Activated naive CD8-positive, alpha-beta T cell (primary cell): ENCODE data around the gene BOK.
A peak's percentile ranks its signal among the peaks of the same experiment; 100 is the strongest.

Experiments
- H3K27ac Mint-ChIP-seq: one replicate; pipeline ENCODE4 v1.8.0; 2021; ENCODE audit warnings: mixed read lengths
- H3K27me3 Mint-ChIP-seq: one replicate; pipeline ENCODE4 v1.8.0; 2021; ENCODE audit warnings: mixed read lengths
- H3K36me3 Mint-ChIP-seq: one replicate; pipeline ENCODE4 v1.8.0; 2021; ENCODE audit warnings: mixed read lengths
- H3K4me1 Mint-ChIP-seq: one replicate; pipeline ENCODE4 v1.8.0; 2021; ENCODE audit warnings: low read depth, mixed read lengths
- H3K4me3 Mint-ChIP-seq: one replicate; pipeline ENCODE4 v1.8.0; 2021; ENCODE audit warnings: mild to moderate bottlenecking, mixed read lengths
- H3K9me3 Mint-ChIP-seq: one replicate; pipeline ENCODE4 v1.8.0; 2021; ENCODE audit warnings: low read depth, mixed read lengths

BOK gene

DNA sequence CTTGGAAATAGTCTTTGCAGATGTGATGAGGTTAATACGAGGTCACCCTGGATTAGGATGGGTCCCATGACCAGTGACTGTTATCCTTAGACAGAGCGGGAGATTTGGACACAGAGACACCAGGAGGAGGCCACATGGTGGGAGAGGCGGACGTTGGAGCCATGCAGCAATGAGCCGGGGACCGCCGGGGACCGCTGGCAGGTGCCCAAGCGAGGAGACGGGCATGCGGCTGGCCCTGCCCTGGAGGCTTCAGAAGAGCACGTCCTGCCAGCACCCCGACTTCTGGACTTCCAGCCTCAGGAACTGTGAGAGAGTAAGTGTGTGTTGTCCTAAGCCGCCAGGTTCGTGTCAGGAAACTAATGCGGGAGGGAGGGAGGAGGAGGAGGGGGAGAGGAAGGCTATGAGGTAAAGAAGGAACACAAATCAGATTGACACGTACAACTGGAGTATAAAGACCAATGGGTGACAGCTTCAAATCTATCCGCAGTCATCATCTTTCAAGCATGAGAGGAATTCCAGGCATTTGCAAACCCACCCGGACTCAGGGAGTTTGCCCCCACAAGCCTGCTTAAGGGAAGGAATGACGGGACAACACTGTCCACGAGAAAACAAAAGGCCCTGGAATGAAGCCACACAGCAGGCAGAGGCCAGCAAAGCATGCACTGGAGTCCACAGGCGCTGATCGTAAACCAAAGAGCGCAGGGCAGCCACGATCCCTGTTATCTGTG is 11.6 kb upstream of the BOK start:
- H3K36me3 Mint-ChIP-seq = no peaks in the 10 kb centered on the region
- peaks cover 7% of the 10 kb centered on the region for H3K27me3 Mint-ChIP-seq
- no peaks in the 10 kb centered on the region for H3K4me1 Mint-ChIP-seq
- no peak overlapping the region for H3K27ac Mint-ChIP-seq
- no peaks in the 10 kb centered on the region for H3K9me3 Mint-ChIP-seq
- H3K4me3 Mint-ChIP-seq = no peak overlapping the region

DNA sequence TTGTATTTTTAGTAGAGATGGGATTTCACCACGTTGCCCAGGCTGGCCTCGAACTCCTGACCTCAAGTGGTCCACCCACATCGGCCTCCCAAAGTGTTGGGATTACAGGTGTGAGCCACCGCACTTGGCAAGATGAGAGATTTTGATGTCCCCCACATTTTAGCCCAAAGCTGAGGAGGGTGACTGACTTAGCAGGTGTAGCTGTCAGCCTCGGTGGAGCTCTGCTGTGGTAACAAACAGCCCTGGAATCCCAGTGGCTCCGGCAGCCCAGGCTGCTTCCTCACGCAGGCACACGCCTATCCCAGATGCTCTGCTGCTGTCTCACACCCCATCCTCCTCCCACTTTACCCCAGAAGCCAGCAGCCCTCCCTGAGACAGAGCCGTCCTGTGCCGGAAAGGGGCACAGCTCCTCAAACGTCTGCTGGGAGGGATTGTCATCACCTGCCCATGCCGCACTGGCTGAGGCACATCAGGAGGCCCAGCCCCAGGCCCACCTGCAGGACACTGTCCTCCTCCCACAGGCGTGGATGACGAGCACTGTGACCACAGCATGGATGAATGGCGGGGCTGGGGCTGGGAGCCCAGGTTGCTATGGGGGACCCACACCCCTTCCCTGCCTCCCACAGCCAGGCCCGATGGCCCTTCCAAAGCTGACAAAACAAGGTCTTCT is 10.6 kb upstream of the BOK start:
- no peaks in the 10 kb centered on the region for H3K36me3 Mint-ChIP-seq
- H3K27me3 Mint-ChIP-seq = peaks cover 9% of the 10 kb centered on the region

DNA sequence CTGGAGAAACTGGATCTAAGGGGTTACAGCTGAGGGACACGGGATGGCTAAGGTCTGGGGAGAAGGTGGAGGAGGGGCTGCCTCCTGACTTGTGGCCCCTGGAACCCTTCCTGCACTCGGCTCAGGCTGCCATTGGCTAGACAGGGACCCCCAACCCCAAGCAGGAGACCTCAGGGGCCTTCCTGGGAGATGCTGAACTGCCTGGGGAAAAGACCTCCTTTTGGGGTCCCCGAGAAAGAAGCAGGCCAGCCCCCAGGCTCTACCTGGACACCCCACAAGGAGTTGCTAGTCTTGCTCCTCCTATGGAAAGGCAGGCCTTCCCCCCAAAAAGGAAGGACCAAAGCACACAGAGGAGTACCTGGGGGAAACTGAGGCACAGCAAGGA is 10.1 kb upstream of the BOK start:
- Mint-ChIP-seq H3K27me3 (peaks cover 9% of the 10 kb centered on the region), H3K9me3 (no peaks in the 10 kb centered on the region), H3K4me1 (no peaks in the 10 kb centered on the region), H3K27ac (no peak overlapping the region), H3K36me3 (no peaks in the 10 kb centered on the region), H3K4me3 (no peak overlapping the region)

More for the DNA sequence above, 10.6 kb upstream of the BOK start:
- Mint-ChIP-seq H3K27ac (no peak overlapping the region), H3K9me3 (no peaks in the 10 kb centered on the region), H3K4me3 (no peak overlapping the region), H3K4me1 (no peaks in the 10 kb centered on the region)

DNA sequence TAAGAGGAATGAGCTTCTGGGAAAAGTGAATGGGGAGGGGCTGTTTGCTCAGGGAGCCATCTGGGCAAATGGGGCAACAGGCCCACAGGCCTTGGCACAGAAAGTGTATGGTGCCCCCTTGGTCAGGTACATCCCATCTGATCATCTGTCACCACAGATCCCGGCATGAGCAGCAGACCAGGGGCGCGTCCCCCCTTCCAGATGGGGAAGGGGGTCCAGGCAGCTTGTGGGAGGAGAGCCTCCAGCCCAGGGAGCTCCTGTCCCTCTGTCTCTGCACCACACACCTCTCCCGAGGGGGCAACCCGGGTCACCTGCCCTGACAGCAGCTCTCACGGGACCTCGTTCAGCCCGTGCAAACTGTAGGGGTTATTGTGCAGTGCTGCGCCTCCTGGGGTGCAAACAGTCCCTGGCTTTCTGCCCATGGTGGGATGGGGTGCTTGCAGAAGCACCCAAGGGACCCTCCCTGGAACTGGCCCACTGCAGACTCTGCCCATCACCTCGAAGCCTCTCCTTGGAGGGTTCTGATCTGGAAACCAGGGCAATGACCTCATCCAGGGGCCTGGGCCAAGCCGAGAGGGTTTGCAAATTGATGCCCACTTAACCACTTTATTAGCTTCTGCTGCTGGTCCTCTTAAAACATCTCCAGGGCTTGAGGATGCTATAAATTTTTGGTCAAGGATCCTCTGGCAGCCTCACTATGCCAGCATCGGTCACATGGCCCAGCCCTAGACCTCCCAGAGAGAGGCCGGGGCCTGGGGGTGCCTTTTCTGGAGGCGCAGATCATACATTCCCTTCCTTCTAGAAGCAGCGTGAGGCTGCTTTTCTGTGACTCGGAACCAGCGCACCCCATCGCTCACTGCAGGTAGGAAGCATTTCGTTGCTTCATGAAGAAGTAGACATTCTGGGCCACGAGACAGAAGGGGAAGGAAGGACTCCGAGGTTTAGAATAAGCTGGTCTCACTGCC is 7.6 kb upstream of the BOK start:
- Mint-ChIP-seq H3K9me3 (no peaks in the 10 kb centered on the region), H3K27ac (no peak overlapping the region), H3K4me3 (no peak overlapping the region), H3K27me3 (peaks cover 9% of the 10 kb centered on the region), H3K4me1 (no peaks in the 10 kb centered on the region), H3K36me3 (no peaks in the 10 kb centered on the region)

DNA sequence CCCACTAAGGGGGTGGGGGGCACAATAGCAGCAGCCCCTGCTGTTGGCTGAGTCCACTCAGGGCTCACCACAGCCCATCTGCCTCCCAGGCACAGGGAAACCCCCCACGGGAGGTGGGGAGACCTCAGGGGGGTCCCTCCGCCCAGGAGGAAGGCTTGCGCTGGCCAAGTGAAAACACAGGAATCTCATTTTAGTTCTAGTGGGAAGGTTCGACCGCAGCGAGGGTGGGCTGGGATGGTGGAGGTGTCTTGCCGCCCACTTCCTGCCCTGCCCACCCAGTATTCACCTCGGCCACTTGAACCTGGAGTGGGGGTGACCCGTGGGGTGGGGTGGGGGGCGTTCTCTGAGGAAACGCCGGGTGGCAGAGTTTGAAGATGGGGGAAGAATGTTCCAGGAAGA is 6.9 kb upstream of the BOK start:
- Mint-ChIP-seq H3K4me3 (no peak overlapping the region), H3K36me3 (no peaks in the 10 kb centered on the region), H3K9me3 (peaks cover 2% of the 10 kb centered on the region), H3K27me3 (peaks cover 9% of the 10 kb centered on the region), H3K27ac (no peak overlapping the region), H3K4me1 (no peaks in the 10 kb centered on the region)

DNA sequence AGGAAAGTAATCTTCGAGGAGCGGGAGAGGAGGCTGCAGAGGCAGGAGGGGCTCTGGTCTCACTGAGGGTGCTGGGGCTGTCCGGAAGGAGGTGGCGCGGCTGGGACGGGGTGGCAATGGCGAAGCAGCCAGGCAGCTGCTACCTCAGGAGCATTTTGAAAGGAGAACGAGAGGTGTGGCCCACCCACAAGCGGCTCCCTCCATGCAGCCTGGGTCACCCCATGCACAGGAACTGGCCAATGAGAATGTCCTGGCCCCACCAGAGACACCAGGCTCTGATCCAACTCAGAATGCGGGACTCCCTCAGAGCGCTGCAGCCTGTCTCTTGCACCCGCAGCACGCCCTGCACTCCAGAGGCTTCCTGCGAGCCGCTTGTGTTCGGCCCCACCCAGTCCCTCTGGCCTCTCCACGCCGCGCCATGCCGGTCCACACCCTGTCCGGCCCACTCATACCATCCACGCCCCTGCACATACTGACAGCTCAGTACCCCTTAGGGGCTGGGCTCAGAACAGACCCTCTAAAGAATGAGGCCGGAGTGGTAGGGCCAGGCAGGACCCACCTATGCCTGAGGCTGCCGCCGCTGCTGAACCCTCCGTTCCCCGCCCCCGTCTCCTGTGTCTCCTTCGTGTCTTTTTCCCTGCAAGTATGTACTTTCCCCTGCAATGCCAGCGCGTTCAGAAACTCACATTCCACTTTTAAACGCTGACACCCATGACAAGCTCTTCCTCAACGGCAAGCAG is 6.4 kb upstream of the BOK start:
- Mint-ChIP-seq H3K4me1 (no peaks in the 10 kb centered on the region), H3K9me3 (peaks cover 7% of the 10 kb centered on the region), H3K27me3 (peaks cover 8% of the 10 kb centered on the region), H3K4me3 (no peak overlapping the region), H3K27ac (no peak overlapping the region), H3K36me3 (peaks cover 2% of the 10 kb centered on the region)

DNA sequence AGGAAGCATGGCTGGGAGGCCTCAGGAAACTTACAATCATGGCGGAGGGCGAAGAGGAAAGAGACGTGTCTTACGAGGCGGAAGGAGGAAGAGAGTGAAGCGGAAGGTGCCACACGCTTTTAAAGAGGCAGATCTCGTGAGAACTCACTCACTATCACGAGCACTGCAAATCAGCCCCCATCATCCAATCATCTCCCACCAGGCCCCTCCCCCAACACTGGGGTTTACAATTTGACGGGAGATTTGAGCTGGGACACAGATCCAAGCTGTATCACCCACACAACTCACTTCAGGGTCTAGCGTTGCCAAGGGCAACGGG is 5.1 kb upstream of the BOK start:
- H3K27ac Mint-ChIP-seq = no peak overlapping the region
- H3K36me3 Mint-ChIP-seq = peaks cover 10% of the 10 kb centered on the region
- H3K27me3 Mint-ChIP-seq = peaks cover 19% of the 10 kb centered on the region
- peaks cover 16% of the 10 kb centered on the region for H3K9me3 Mint-ChIP-seq
- H3K4me3 Mint-ChIP-seq = no peak overlapping the region
- H3K4me1 Mint-ChIP-seq = peaks cover 4% of the 10 kb centered on the region

DNA sequence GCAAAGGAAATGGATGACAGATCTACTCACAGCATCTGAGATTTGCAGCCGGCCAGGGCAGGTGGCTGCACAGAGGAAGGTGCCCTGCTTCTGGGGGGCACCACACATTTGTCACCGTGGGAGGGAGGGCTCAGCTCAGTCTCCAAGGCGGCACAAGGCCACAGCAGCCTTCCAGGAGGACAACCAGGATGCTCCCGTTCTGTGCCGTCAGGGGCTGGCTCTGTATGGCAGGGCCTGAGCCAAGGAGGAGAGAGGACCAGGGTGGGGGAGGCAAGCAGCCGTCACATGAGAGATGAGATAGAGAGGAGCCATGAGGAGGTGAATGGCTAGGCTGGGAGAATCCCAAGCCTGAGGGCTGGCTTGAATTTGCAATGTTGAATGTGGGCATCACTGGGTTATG is 4.6 kb upstream of the BOK start:
- no peak overlapping the region for H3K4me3 Mint-ChIP-seq
- peaks cover 16% of the 10 kb centered on the region for H3K9me3 Mint-ChIP-seq
- H3K27ac Mint-ChIP-seq = no peak overlapping the region
- peaks cover 4% of the 10 kb centered on the region for H3K4me1 Mint-ChIP-seq
- peaks cover 10% of the 10 kb centered on the region for H3K36me3 Mint-ChIP-seq
- peaks cover 19% of the 10 kb centered on the region for H3K27me3 Mint-ChIP-seq

DNA sequence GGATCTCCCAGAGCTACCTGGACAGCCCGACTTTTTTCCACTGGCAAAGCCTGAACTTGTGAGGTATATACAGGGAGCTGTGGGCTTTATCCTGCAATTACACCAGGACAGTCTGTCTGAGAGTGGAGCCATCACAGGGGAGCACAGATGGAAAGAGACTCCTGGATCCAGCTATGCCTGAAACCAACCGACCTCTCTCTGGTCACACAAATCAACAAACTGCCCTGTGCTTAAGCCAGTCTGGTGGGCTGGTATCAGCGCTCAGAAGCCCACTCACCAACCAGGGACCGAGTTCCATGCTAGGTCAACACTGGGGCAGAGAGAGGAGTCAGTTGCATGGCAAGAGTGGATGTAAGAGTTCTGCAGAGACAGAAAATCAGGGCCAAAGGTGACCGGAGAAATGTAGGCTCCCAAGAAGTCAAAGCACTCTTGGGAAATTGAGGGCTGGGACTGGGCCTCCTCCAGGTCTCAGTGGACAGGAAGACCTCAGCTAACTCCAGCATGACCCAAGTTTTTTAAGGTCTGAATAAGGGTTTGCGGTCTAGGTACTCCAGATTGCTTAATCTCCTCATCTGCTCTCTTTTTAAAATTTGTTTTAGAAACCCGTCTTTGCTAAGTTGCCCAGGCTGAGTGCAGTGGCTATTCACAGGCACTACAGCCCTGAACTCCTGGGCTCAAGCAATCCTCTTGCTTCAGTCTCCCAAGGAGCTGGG is 3.8 kb upstream of the BOK start:
- peaks cover 10% of the 10 kb centered on the region for H3K36me3 Mint-ChIP-seq
- peaks cover 16% of the 10 kb centered on the region for H3K9me3 Mint-ChIP-seq
- peaks cover 19% of the 10 kb centered on the region for H3K27me3 Mint-ChIP-seq
- peaks cover 5% of the 10 kb centered on the region for H3K4me1 Mint-ChIP-seq
- no peak overlapping the region for H3K27ac Mint-ChIP-seq
- no peak overlapping the region for H3K4me3 Mint-ChIP-seq

DNA sequence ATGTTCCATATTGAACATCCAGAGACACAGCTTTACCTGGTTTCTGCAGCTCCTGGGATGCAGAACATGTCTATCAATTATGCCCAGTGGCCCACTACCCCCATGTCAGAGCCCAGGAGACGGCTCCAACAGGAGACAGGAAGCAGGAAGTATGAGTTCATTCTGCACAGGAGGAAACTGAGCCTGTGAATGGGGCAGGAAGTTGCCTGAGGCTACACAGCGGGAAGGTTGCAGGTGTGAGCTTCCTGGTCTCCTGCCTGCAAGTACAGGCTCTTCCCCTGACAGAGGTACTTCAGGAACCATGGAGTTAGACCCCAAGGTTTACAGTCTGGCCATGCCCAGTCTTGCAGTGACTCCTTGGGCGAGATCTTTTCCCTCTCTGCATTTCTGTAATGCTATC is 2.8 kb upstream of the BOK start:
- no peak overlapping the region for H3K27ac Mint-ChIP-seq

DNA sequence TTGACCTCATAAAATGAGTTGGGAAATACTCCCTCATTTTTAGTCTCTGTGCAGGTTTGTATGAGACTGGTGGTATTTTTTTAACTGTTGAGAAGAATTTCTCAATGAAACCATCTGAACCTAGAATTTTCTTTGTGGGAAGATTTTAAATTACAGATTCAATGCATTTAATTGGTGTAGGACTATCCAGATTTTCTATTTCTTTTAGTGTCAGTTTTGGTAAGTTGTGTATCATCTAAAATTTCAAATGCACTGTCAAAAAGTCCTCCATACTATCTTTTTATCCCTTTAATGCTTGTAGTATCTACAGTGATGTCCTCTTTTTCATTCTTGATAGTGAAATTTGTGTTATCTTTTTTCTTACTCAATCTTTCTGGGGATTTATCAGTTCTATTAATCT is 1.8 kb upstream of the BOK start:
- H3K27ac Mint-ChIP-seq = no peak overlapping the region
- no peak overlapping the region for H3K4me3 Mint-ChIP-seq
- peaks cover 10% of the 10 kb centered on the region for H3K36me3 Mint-ChIP-seq
- H3K27me3 Mint-ChIP-seq = peaks cover 15% of the 10 kb centered on the region
- peaks cover 6% of the 10 kb centered on the region for H3K4me1 Mint-ChIP-seq
- peaks cover 16% of the 10 kb centered on the region for H3K9me3 Mint-ChIP-seq

More for the DNA sequence above, 2.8 kb upstream of the BOK start:
- peaks cover 10% of the 10 kb centered on the region for H3K36me3 Mint-ChIP-seq
- H3K4me1 Mint-ChIP-seq = peaks cover 6% of the 10 kb centered on the region
- H3K9me3 Mint-ChIP-seq = peaks cover 16% of the 10 kb centered on the region
- H3K27me3 Mint-ChIP-seq = peaks cover 19% of the 10 kb centered on the region
- no peak overlapping the region for H3K4me3 Mint-ChIP-seq

DNA sequence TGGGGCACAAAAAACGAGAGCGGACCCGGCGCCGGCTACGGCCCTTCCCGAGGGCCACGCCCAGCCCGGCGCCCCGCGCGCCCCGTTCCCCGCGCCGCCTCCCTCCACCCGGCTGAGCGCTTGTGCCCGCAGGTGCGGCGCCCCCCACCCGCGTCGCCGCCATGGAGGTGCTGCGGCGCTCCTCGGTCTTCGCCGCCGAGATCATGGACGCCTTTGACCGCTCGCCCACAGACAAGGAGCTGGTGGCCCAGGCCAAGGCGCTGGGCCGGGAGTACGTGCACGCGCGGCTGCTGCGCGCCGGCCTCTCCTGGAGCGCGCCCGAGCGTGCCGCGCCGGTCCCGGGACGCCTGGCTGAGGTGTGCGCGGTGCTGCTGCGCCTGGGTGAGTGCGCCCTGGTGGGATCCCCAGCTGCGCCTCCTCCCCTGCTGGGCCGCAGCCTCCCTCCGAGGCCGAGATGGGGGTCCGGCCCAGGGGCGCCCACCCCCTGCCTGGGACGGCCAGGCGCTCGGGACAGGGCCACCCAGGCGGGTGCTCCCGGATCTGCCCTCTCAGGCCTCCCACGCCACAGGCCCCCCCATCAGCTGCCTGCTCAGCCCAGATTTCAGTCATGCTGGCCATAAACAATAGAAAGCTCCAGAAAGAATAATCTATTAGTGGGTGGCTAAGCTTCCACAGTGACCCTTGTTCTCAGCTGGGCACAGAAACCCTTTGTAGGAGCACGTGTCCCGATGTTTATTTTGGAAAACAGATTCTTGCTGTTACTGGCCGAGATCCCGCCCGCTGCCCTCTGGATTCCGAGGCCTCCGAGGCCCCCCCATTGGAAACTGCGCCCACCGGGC is 997 bp downstream of the BOK start:
- peaks cover 6% of the 10 kb centered on the region for H3K4me1 Mint-ChIP-seq
- peaks cover 16% of the 10 kb centered on the region for H3K9me3 Mint-ChIP-seq
- no peak overlapping the region for H3K27ac Mint-ChIP-seq
- H3K4me3 Mint-ChIP-seq = peak overlapping the region; percentile 71
- H3K36me3 Mint-ChIP-seq = peaks cover 10% of the 10 kb centered on the region
- H3K27me3 Mint-ChIP-seq = peaks cover 13% of the 10 kb centered on the region

DNA sequence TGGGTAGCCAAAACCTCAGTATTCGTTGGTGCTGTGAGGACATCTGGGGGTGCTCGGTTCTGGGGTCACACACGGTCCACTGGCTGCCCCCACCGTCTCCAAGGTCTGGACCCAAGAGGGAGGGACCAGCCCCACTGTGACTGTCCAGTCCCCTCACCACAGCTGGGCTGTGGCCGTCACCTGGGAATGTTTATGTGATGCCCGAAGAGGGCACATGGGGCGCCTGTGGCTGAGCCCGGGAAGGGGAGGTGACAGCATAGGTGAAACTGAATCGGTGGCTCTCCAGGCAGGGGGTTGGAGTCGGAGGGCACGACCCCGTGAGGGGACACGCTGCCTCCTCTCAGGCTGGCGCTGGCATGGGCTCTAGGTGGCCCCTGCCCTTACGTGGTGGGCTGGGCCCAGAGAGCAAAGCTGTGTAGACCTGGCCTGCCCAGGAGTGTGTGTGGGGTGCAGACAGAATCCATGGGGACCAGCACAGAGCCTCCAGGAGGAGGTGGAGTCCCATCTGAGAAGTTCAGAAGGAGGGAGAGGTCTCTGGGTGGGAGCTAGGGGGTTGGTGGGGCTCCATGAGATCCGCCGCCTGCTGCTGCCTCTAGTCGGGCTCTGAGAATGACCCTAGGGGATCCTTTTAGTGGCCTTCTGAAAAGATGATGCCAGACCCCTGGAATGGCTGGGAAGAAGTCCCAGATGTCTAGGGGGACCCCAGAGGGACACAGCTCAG is 1.8 kb downstream of the BOK start:
- H3K4me3 Mint-ChIP-seq = peak overlapping the region; percentile 71
- H3K36me3 Mint-ChIP-seq = peaks cover 10% of the 10 kb centered on the region
- peaks cover 6% of the 10 kb centered on the region for H3K4me1 Mint-ChIP-seq
- H3K27ac Mint-ChIP-seq = no peak overlapping the region
- peaks cover 13% of the 10 kb centered on the region for H3K27me3 Mint-ChIP-seq
- peaks cover 16% of the 10 kb centered on the region for H3K9me3 Mint-ChIP-seq
